ENCODE data around the gene SMIM22.

GRCh38 chr16:4785758-4786433 is 9.3 kb upstream of the SMIM22 start:
- TF ChIP-seq CTCF (conservative IDR thresholded peaks at IDR 0.05; ENCODE audit: low read depth, low read length) (no peak), EZH2 (IDR thresholded peaks at IDR 0.05; ENCODE audit: borderline replicate concordance, low read depth, low read length, poor library complexity, severe bottlenecking) (no peak)

Measured in A673 (cell line).